Small intestine (tissue), 7 donors: ENCODE results near the gene FRAT2. TPM values are rescaled to one million over a fixed set of nuclear protein-coding genes. Genes with fewer than 3 reads are reported as not detected.
A peak's percentile ranks its signal among the peaks of the same experiment; 100 is the strongest.

Experiments
- DNase-seq, 2 donors: peaks; one replicate each; pipeline versions ENCODE4 v3.0.0 to v3.0.0-alpha.2; 2013
- FAIRE-seq: peaks from 2 replicates; lab custom pipeline; 2012; peaks lifted over from hg19 to GRCh38; lab: Jason Lieb, UNC
- H3K27ac ChIP-seq, 3 donors: one replicate each; pipeline ENCODE4 v1.5.1; 2013; ENCODE audit warnings: low read length in 2 of 3, mild to moderate bottlenecking in 2 of 3, control low read depth in 1 of 3, inconsistent platforms in 1 of 3, low read depth in 1 of 3, moderate library complexity in 1 of 3
- H3K27me3 ChIP-seq, 3 donors: one replicate each; pipeline ENCODE4 v1.6.1; 2013; ENCODE audit warnings: low read length in 3 of 3, inconsistent platforms in 1 of 3; ENCODE audit not compliant: control insufficient read depth in 3 of 3, insufficient read depth in 3 of 3
- H3K36me3 ChIP-seq, 3 donors: one replicate each; pipeline ENCODE4 v1.6.1; 2013; ENCODE audit warnings: low read length in 3 of 3, inconsistent platforms in 1 of 3, low read depth in 1 of 3, mild to moderate bottlenecking in 1 of 3, moderate library complexity in 1 of 3; ENCODE audit not compliant: control insufficient read depth in 3 of 3, insufficient read depth in 2 of 3
- H3K4me1 ChIP-seq, 3 donors: one replicate each; pipeline ENCODE4 v1.6.1; 2013; ENCODE audit warnings: low read length in 2 of 3, inconsistent platforms in 1 of 3, low read depth in 1 of 3, mild to moderate bottlenecking in 1 of 3, moderate library complexity in 1 of 3; ENCODE audit not compliant: control insufficient read depth in 3 of 3, insufficient read depth in 2 of 3
- H3K4me3 ChIP-seq, 3 donors: one replicate each; pipeline ENCODE4 v1.5.1; 2013; ENCODE audit warnings: low read length in 3 of 3, control low read depth in 1 of 3, inconsistent platforms in 1 of 3, low read depth in 1 of 3, mild to moderate bottlenecking in 1 of 3, moderate library complexity in 1 of 3
- H3K9me3 ChIP-seq, 2 donors: one replicate each; pipeline ENCODE4 v1.6.1; 2013; ENCODE audit warnings: low read depth in 1 of 2, low read length in 1 of 2; ENCODE audit not compliant: control insufficient read depth in 2 of 2, insufficient read depth in 1 of 2
- WGBS, 3 donors: extraction: QIAGEN DNeasy Blood & Tissue Kit; methylation state at CpG; one replicate each; pipeline ENCODE4 v1.1.7; 2013; 5-methylcytosine and 5-hydroxymethylcytosine counted together
- polyA plus RNA-seq, 4 donors: library from polyadenylated mRNA; stranded (reverse) in 3 of 4; unstranded in 1 of 4; fragments of 200-250 nt in 3 of 4; fragments of 120-200 nt in 1 of 4; gene quantifications; one replicate each; pipeline versions ENCODE4 v1.2.1 to v1.2.3, GENCODE V29; 2013
- donor health status: healthy with polysubstance abuse.
- donor health status: control.
- donor health status: control.
- donor health status: Bipolar disorder and iron deficiency.
- donor health status: healthy.

The FRAT2 gene
- polyA plus RNA-seq, 4 donors: 23.2 to 38.2 (median 29.1) TPM

GRCh38 chr10:97336006-97336405 lies 1.5 kb upstream of the FRAT2 start:
- H3K4me1 ChIP-seq: peaks cover 0 to 8% (median 2%) of the 10 kb centered on the region in 3 donors
- FAIRE-seq (no peak), DNase-seq (peak in 1 of 2 donors; percentile 13)
- H3K27ac ChIP-seq: no peak overlapping the region
- H3K36me3 ChIP-seq: peaks cover 0 to 4% (median 0%) of the 10 kb centered on the region in 3 donors
- 57 to 64% (median 57%) methylated on average over 5 of the region's 5 CpGs for WGBS, 3 donors
- no peaks in the 10 kb centered on the region for H3K9me3 ChIP-seq
- peaks cover 0 to 5% (median 0%) of the 10 kb centered on the region in 3 donors for H3K27me3 ChIP-seq
- H3K4me3 ChIP-seq: no peak overlapping the region

- Histone ChIP-seq H3K27me3 (peaks cover 0 to 5% (median 0%) of the 10 kb centered on the region in 3 donors), H3K9me3 (no peaks in the 10 kb centered on the region), H3K4me3 (peak overlapping the region; percentile 57 to 98 (median 63)), H3K36me3 (peaks cover 0 to 9% (median 0%) of the 10 kb centered on the region in 3 donors), H3K27ac (peak overlapping the region in 1 of 3 donors; percentile 96), H3K4me1 (peaks cover 0 to 11% (median 2%) of the 10 kb centered on the region in 3 donors)
- DNase-seq (peak in 1 of 2 donors; percentile 19), FAIRE-seq (no peak)
- 14 to 21% (median 20%) methylated on average over 25 of the region's 25 CpGs for WGBS, 3 donors
These were observed 675 bp upstream of the FRAT2 start for GRCh38 chr10:97335188-97335619.

- FAIRE-seq: no peak
- Histone ChIP-seq H3K4me3 (peak overlapping the region; percentile 81 to 98 (median 82)), H3K36me3 (peaks cover 0 to 16% (median 0%) of the 10 kb centered on the region in 3 donors), H3K9me3 (no peaks in the 10 kb centered on the region), H3K27me3 (peaks cover 0 to 5% (median 0%) of the 10 kb centered on the region in 3 donors), H3K27ac (peak overlapping the region; percentile 85 to 96 (median 86)), H3K4me1 (peaks cover 0 to 25% (median 5%) of the 10 kb centered on the region in 3 donors)
- DNase-seq: peak; percentile 65 to 77
- WGBS, 3 donors: 1% methylated on average over 37 to 89 of the region's 89 CpGs
These were observed 744 bp downstream of the FRAT2 start for GRCh38 chr10:97333601-97334369.

GRCh38 chr10:97333351-97333600 lies 1.3 kb downstream of the FRAT2 start:
- H3K4me1 ChIP-seq: peaks cover 0 to 30% (median 5%) of the 10 kb centered on the region in 3 donors

GRCh38 chr10:97332591-97333350 lies 1.8 kb downstream of the FRAT2 start:
- H3K36me3 ChIP-seq: peaks cover 0 to 18% (median 0%) of the 10 kb centered on the region in 3 donors
- 6 to 18% (median 15%) methylated on average over 18 of the region's 18 CpGs for WGBS, 3 donors
- peak overlapping the region; percentile 81 to 96 (median 85) for H3K27ac ChIP-seq
- FAIRE-seq (no peak), DNase-seq (peak; percentile 85 to 86)
- peaks cover 0 to 5% (median 0%) of the 10 kb centered on the region in 3 donors for H3K27me3 ChIP-seq
- H3K4me3 ChIP-seq: peak overlapping the region; percentile 81 to 98 (median 82)
- no peaks in the 10 kb centered on the region for H3K9me3 ChIP-seq
- peaks cover 1 to 35% (median 5%) of the 10 kb centered on the region in 3 donors for H3K4me1 ChIP-seq

More at GRCh38 chr10:97333351-97333600, 1.3 kb downstream of the FRAT2 start:
- Histone ChIP-seq H3K27me3 (peaks cover 0 to 5% (median 0%) of the 10 kb centered on the region in 3 donors), H3K4me3 (peak overlapping the region; percentile 81 to 98 (median 82)), H3K27ac (peak overlapping the region; percentile 81 to 96 (median 85)), H3K9me3 (no peaks in the 10 kb centered on the region), H3K36me3 (peaks cover 0 to 18% (median 0%) of the 10 kb centered on the region in 3 donors)
- FAIRE-seq (no peak), DNase-seq (no peak)
- WGBS, 3 donors: 4 to 6% (median 5%) methylated on average over 7 of the region's 7 CpGs

GRCh38 chr10:97331153-97331703 lies 3.3 kb downstream of the FRAT2 start:
- DNase-seq (peak in 1 of 2 donors; percentile 17), FAIRE-seq (no peak)
- Histone ChIP-seq H3K4me3 (peak overlapping the region in 2 of 3 donors; percentile 82 to 98), H3K4me1 (peaks cover 5 to 44% (median 5%) of the 10 kb centered on the region in 3 donors), H3K27ac (peak overlapping the region in 1 of 3 donors; percentile 81), H3K36me3 (peaks cover 0 to 18% (median 0%) of the 10 kb centered on the region in 3 donors), H3K27me3 (peaks cover 0 to 5% (median 0%) of the 10 kb centered on the region in 3 donors), H3K9me3 (no peaks in the 10 kb centered on the region)
- 31 to 55% (median 36%) methylated on average over 6 of the region's 6 CpGs for WGBS, 3 donors

- no peaks in the 10 kb centered on the region for H3K27me3 ChIP-seq
- FAIRE-seq (no peak), DNase-seq (peak; percentile 18 to 21)
- H3K4me3 ChIP-seq: no peak overlapping the region
- peaks cover 5 to 44% (median 5%) of the 10 kb centered on the region in 3 donors for H3K4me1 ChIP-seq
- no peaks in the 10 kb centered on the region for H3K9me3 ChIP-seq
- H3K36me3 ChIP-seq: peaks cover 0 to 18% (median 0%) of the 10 kb centered on the region in 3 donors
- WGBS, 3 donors: 30 to 63% (median 39%) methylated on average over 5 of the region's 5 CpGs
- H3K27ac ChIP-seq: peak overlapping the region in 2 of 3 donors; percentile 46 to 51
These were observed 4.8 kb downstream of the FRAT2 start for GRCh38 chr10:97329766-97330165.
